HTR-8/SVneo (cell line): ENCODE results near the gene DMBT1.

Source experiments
- DNase-seq: peaks from one replicate; pipeline ENCODE4 v3.0.0; 2011; ENCODE audit warnings: low spot score, mixed read lengths; ENCODE audit not compliant: insufficient read length
- FAIRE-seq: peaks from 2 replicates; lab custom pipeline; 2011; peaks lifted over from hg19 to GRCh38; lab: Jason Lieb, UNC

Gene DMBT1

DNA sequence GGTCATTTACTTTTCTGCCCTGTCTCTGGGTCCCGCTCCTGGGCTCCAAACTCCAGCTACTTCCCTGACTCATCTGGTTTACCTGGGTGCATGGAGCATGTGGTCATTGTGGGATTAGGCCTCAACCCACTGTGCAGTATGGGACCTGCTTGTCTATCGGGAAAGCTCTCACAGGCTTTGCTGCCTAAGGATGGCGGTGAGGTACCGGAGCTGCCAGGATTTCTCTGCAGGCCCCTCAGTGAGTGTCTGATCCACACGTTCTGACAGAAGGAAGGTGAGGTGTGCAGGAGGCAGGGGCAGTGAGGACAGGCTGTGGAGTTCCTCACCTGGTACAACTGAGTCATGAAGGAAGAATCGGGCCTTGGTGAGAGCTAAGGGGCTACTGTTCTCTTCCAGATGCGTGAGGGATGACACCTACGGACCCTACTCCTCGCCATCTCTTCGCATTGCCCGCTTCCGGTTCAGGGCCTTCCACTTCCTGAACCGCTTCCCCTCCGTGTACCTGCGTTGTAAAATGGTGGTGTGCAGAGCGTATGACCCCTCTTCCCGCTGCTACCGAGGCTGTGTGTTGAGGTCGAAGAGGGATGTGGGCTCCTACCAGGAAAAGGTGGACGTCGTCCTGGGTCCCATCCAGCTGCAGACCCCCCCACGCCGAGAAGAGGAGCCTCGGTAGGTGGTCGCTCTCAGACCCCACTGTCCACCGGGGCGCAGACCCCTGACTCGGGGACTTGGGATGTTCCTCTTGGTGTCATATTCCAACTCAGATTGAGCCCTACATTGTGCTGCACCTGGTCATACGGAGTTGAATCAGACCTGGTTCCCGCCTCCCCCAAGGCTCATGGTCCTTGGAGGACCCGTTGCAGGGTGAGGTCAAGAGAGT, 82.4 kb downstream of the DMBT1 start:
- FAIRE-seq, result no peak

DNA sequence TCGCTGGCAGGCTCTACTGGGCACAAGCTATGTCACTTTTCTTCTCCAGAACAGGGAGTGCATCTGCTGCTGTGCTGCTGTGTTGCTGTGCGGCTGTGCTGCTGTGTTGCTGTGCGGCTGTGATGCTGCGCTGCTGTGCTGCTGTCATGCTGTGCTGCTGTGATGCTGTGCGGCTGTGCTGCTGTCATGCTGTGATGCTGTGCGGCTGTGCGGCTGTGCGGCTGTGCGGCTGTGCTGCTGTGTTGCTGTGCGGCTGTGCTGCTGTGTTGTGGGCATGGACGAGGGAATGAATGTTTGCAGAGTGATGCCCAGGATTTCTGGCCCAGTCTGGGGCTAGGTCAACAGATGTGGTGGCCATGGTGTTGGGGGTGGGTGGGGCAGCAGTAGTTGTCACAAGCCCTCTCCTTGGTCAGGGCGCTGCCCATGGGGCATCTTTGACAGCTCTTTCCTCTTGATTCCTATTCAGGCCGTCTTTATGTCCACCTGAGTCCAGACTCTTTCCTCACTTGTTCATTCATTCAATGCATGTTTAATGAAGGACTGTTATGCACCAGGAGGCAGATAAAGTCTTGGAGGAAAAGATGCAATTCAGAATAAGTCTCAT, 83.5 kb downstream of the DMBT1 start:
- DNase-seq (no peak), FAIRE-seq (no peak)

More for the DNA sequence above, 82.4 kb downstream of the DMBT1 start:
- DNase-seq, result no peak

DNA sequence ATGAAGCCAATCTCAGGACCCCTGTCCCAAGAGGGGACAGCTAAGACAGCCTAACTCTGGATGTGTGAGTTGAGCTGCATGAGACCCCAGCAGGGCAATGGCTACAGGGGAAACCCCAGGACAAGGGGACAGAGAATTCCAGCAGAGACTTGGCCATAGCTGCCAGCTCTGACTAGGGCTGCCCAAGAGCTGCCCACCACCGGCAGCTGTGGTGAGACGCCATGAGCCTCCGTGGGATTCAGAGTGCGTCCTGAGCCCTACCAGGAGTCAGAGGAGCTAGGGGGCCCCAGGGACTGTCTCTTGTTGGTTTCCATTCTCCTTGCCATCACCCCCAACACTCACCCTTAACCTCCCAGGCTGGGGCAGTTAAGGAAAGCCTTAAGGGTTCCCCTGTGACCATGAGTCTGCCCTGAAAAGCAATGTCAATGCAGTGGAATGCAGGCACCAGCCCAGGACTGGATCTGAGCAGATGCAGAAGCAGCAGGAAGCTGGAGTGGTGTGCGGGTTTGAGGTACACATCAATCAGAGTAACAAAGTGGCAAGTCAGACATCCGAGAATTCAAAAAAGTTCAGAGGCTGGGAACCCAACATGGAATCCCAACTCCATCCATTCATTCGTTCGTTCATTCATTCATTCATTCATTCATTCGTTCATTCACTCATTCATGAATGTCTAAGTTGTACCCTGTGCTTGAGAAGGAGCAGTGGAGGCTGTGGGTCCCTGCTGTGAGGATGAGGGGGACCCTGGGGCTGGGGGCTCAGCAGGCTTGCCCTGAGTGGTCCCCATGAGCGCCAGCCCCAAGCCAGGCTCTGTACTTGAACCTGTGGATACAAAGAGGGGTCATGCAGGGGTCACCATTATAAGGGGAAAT, 86.2 kb downstream of the DMBT1 start:
- FAIRE-seq (no peak), DNase-seq (no peak)

DNA sequence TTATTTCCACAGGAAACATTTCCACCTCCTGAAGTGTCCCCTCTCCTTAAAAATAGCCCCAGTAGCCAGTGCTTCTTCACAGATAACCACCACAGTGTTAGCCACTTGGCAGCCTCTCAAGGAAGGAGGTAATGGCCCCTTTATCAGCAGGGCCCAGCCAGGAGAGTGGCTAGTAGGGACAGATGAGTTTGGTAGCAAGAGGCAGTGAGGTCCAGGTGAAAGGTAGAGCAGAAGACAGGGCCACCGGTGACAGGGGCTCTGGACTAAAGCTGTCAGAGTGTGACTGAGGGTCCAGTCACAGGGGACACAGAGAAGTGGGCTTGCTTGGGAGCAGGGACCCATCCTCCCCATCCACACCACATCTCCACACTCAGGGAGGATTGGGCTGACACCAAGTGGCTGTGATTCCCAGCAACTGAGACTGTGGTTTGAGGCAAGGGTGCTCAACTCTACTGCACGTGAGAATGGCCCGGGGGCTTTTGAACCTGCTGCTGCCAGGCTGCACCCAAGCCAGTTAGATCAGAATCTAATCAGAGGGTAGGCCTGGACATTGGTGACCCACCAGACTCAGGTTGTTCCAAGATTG, 86.9 kb downstream of the DMBT1 start:
- DNase-seq, result no peak
- no peak for FAIRE-seq

DNA sequence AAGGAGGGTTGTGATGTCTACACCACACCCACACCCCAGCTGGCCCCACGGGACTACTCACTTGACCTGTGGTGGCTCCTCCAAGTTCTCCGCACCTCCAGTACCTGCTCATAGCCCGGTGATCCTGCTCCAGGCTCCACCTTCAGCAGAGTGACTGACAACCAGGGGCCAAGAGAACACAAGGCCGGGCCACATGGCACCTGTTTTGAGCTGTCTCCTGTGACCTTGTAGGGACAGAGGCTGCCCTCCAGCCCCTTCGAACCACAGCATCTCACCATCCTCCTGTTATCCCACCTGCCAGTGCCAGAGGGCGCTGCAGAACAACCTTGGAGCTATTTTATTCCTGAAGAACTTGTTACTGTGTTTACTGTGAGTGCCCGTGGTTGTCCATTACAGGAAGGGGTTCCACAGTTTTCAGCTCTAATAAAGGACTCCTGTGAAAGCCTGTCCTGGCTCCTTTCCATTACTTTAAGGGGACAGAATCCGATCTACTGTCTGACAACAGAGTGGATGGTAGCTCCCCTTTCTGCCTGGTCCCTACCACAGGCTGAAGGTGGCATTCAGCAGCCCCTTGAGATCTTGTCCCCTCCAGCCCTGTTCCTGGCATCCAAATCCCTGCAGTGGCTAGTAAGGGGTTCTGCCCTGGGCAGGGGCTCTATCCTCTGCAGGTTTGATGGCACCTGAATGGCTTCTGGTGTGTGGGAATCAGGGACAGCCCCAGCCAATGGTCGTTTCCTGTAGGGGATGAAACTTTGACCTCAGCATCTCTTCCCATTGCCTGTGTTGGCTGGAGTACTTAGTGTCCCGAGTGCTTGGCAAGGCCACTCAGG, 88.3 kb downstream of the DMBT1 start:
- FAIRE-seq (no peak), DNase-seq (peak; percentile 37)

DNA sequence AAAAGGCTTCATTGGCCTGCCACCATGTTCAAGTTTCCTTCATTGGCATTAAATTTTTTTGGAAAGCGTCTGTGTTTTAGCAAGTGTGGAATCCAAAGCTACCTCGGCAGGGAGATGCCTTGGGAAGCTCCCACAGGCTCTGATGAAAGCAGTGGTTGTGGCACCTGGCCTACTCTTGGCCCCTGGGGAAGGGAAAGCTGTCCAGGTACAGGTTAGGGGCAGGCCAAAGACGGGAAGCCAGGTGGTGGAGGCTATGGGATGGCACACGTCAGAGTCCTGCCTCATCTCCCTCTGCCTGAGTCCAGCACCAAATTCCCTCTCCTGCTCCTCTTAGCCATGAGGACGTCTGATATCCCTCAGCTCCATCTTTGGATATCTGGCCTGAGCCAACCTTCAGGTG, 89.3 kb downstream of the DMBT1 start:
- FAIRE-seq (no peak), DNase-seq (no peak)

DNA sequence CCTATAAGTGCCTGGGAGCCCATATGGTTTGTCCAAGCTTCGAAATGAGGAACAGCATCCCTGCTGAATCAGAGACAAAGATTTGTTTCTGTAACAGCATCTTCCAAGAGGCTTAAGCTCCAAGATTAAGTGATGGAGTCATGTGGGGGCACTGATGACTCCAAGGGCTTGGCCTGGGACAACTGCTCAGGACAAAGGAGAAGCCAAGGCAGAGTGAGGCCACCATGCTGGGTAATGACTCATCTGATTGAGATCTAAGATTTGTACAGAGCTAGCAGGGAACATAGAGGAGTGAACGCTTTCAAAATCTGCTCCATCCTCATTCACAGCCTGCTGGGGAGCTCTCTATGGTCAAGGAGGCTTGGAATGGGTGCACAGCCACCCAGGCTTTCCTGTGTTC, 89.8 kb downstream of the DMBT1 start:
- DNase-seq (no peak), FAIRE-seq (no peak)

DNA sequence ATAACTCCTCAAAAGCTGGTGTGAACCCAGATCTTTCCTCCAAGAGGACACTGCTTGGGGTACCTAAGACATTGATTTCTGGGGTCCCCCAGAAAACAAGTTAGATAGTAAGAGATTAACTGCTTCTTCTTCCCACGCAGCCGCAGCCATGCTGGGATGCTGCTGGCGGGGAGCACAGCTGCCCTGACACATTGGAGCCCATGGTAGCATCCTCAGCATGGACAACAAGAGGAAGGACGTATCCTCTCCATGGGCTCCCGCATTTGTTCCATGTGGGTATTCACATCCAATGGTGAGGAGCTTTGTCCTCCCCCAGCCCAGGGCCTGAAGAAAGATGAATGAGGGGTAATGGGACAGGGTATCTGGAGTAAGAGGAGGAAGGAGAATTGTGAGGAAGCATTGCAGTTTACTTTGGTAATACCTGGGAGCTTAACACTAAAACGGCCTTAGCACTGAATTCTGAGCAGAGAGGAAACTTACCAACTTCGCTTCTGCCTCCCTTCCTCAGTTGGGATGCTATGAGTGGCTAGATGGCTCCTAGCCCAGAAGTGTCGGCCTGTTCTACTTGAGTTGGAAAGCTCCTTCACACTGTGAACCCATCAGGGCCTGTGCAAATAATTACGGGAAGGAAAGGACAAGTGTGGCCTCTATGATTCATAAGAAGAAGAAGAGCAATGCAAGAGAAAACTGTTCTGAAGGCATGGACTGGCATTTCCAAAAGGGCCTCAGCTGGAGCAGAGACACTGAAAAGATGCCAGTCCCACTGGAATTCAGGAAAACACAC, 95.2 kb downstream of the DMBT1 start:
- DNase-seq (no peak), FAIRE-seq (no peak)

DNA sequence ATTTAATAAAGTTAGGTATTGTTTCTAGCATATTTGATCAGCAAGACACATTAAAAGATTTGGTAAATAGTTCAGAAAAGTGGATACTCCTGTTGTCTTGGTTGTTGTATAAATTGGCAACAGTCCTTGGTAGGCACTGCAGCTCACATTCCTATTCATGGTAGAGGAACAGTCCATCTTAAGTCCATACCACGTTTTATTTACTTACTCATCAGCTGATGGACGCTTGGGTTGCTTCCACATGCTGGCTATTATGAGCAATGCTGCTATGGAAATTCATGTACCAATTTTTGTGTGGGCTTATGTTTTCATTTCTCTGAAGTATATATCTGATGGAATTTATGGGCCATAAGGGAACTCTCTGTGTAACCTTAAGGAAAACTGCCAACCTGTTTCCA, 95.8 kb downstream of the DMBT1 start:
- FAIRE-seq (no peak), DNase-seq (no peak)

DNA sequence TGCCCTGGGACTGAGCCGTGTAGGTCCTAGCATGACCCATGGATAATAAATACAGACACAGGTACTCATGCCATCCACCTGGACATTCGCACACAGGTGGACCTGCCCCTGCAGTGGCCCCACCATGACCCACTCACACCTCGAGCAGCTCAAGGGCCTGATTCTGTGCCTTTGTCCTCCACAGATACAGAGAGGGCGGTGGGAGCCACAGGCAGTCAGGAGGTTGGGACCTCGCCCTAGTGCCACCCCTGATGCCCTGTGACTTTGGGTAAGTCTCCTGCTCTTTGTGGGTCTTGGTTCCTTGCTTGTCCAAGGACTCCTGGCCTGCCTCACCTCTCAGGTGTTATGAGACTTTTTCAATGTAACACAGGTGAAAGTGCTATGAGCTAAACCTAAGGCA, 96.2 kb downstream of the DMBT1 start:
- FAIRE-seq (no peak), DNase-seq (no peak)

DNA sequence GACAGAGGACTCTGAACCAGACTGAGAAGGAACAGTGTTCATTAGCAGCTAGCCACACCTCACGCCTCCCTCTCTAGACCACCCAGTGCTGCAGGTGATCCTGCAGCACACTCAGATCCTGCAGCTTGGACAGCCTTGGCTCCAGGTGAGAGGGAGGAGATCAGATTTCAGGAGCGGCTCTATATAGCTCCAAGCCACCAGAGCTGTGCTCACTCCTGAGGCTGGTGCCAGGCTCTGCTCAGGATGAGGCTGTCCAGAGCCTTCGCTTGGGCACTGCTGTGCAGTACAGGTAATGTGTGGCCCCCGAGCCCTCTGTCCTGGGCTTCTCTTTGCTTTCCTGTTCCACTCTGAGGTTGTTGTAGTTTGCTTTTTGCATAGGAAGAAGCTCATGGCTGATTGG, 96.7 kb downstream of the DMBT1 start:
- FAIRE-seq, result no peak

DNA sequence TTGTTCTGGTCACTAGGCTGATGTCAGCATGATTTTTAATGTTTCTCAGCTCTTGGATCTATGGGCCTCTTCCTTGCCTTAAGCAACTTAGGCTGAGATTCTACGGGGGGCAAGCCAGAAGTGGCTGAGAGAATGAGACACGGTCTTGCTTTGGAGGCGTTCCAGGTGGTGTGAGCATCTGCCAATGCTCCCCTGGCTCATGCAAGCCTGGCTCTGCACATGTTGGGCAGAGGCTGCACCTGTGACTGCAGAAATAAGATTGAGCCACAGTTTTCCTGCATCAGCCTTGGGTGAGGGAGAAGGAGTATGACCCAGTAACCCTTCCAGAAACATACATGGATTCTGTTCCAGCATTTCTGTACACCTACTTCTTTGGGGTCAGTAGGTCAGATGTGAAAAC, 97.2 kb downstream of the DMBT1 start:
- DNase-seq, result no peak

More for the DNA sequence above, 96.7 kb downstream of the DMBT1 start:
- no peak for DNase-seq

DNA sequence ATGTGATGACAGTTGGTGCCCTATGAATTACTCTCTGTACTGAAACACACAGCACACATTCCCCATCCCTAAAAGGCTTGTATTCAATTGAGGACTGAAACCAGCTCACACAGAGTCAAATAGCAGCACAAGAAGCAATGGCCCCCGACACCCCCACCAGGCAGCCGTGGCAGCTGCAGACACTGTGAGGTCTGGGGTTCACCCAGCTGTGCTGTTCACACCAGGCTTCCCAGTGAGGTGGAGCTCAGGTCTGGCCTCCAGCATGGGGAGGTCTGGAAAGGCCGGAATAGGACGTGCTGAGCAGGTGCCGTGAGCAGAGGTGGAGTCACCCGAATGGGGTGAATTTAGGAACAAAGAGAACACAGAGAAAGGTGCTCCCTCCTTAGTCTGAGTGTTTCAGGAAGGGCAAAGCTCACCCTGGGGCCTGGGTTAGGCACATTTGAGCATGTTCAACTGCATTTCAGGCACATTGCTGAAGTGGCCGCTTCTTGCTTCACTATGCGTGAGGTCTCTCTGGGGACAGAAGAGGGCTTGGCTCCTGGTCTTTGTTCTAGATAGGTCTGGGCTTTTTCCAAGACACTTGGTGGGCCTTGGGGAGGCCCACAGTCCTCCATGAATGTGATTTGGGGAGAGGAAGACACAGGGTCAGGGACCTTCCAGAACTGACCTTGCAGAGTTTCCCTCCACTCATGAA, 97.9 kb downstream of the DMBT1 start:
- FAIRE-seq, result no peak
- no peak for DNase-seq

More for the DNA sequence above, 97.2 kb downstream of the DMBT1 start:
- no peak for FAIRE-seq

DNA sequence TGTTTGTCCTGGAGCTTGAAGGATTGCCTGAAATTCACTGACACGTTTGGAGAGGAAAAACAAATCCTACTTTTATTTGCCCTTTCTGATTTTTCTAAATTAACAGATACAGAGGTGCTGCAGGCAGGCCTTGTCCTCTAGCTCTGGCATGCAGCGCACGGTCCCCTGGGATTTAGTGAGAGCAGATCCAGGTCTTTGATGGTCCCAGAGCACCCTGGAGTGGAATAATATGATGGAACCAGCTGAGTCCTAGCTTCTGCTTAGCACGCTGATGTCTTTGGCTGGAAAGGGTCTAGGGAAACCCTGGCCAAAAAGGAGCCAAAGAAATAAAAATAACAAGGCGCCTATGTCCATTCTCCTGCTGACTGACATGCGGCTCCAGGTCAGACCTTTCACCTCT, 98.6 kb downstream of the DMBT1 start:
- FAIRE-seq (no peak), DNase-seq (no peak)

DNA sequence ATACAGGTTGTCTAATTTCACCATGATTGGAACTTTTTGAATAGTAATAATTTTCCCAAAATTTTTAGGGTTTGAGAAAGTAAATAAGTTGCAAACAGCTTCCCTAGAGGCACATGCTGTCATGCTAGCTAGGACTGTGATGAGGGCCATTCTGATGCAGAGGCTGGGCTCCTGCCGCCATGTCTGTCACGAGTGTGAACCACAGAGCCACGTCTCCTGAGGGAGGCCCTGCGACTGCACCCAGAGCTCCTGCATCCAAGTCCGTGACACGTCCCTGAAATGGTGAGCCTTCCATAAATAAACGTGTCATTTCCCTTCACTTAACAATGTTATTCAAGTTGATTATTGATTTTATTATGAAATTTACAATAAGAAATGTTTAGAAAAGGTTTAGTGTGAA, 99.1 kb downstream of the DMBT1 start:
- DNase-seq (no peak), FAIRE-seq (no peak)

DNA sequence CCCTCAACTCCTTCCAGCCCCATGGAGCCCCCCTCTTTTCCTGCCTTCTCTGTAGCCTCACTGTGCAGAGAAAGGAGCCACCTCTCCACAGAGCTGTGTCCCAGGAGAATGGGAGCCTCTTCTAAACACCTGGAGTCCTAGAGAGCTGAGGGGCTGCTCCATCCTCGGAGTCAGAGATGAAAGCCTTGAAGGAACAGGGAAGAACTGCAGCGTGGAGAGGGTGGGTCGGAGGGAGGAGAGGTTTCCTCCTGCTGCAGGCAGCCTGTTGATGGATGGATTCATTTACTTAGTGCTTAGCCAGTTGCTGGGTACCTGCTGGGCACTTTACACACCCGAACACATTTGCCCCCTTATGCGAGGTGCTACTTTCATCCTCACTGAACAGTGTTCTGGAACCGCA, 100.1 kb downstream of the DMBT1 start:
- FAIRE-seq (no peak), DNase-seq (no peak)

DNA sequence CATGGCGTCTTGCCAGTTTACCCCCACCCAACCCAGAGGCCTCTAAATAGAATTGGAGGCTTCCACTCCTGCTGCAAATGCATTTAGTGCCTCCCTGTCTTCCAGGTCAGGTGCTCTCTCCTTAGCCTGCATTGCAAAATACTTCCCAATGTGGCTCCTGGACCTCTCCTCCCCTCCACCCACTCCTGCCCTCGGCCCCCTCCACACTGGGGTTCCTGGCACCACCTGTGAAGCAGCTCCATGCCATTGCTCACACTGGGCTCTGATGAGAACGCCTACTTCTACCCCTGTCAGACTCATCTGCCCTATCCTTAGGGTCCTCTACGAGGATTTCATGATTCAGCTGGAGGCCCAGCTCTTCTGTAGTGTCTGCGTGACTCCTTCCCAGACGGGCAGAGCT, 101.7 kb downstream of the DMBT1 start:
- FAIRE-seq (no peak), DNase-seq (no peak)

DNA sequence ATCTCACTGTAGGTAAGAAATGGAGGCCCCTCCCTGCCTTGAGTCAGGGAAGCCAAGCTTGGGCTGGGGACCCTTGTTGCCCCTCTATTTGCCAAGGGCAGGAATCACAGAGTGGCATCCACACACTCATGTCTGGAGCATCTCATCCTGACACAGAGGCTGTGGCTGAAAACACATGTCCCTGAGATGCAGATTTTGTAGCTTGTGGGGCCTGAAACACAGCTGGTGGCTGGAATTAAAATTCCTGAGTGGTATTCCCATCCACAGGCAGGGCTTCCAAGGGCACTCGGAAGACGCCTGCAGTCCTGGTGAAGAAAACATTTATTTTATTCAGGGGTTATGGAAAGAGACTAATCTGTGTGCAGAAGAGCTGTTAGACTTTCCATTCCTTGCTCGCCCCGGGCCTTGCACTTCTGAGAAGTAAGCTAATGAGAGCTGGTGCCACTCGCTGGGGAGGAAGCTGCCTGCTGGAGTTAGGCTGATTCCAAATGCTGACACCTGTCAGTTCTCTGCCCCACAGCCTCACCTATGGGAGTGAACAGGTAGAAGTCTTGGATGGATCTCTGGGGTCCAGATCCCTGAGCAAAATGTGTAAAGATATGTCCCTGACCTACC, 103.1 kb downstream of the DMBT1 start:
- no peak for FAIRE-seq
- no peak for DNase-seq
